ENCODE data around the gene PCDHB9.

DNA sequence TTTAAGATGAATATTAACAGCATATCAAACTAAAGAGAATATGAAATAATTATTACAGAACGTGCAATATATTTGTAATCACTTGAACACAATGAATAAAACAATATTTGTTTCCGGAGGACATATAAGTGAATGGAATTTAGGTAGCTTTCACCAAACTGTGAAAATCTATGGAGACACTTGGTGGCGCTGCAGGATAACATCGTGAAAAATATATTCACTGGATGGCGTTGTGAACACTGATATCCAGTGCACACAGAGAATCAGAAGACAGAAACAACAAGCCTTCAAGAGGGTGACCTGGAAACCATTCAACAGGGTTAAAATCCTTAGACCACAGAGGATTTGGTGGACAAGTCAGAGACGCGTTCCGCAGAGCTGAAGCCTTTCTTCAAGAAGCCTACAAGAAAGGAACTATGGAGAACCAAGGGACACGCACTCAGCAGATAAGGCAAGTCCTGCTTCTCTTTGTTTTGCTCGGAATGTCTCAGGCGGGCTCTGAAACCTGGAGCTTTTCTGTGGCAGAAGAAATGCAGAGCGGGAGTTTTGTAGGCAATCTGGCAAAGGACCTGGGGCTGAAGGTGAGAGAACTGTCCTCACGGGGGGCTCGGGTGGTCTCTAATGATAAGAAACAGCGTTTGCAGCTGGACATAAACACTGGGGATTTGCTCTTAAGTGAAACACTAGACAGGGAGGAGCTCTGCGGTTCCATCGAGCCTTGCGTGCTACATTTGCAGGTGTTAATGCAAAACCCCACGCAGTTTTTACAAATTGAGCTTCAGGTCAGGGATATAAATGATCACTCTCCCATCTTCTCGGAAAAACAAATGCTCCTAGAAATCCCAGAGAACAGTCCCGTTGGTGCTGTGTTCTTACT, 12.6 kb downstream of the PCDHB9 start, which contains the start of gene PCDHB11:
- TF ChIP-seq, protein P1, sequence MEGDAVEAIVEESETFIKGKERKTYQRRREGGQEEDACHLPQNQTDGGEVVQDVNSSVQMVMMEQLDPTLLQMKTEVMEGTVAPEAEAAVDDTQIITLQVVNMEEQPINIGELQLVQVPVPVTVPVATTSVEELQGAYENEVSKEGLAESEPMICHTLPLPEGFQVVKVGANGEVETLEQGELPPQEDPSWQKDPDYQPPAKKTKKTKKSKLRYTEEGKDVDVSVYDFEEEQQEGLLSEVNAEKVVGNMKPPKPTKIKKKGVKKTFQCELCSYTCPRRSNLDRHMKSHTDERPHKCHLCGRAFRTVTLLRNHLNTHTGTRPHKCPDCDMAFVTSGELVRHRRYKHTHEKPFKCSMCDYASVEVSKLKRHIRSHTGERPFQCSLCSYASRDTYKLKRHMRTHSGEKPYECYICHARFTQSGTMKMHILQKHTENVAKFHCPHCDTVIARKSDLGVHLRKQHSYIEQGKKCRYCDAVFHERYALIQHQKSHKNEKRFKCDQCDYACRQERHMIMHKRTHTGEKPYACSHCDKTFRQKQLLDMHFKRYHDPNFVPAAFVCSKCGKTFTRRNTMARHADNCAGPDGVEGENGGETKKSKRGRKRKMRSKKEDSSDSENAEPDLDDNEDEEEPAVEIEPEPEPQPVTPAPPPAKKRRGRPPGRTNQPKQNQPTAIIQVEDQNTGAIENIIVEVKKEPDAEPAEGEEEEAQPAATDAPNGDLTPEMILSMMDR (IDR thresholded peaks at IDR 0.05), result peak in 1 of 6 experiments; percentile 7
- no peak for TF ChIP-seq POLR2A (IDR thresholded peaks at IDR 0.05)

All from thyroid gland (tissue), 4 donors.